ENCODE results near the gene TBXAS1. TPM values are rescaled to one million over a fixed set of nuclear protein-coding genes. Genes with fewer than 3 reads are reported as not detected.

TBXAS1 gene
- total RNA-seq, 1 donor from 2014 or later: 5.0 TPM

GRCh38 chr7:140069298-140069949 is 240.4 kb downstream of the TBXAS1 start:
- ATAC-seq: no peak
- DNase-seq: no peak
- intact Hi-C loops (cut with micrococcal nuclease): no loop called here

Other genes with a start within 250 kb of the TBXAS1 start
- 103 TPM for gene HIPK2, start 51.3 kb upstream of the TBXAS1 start, total RNA-seq
- gene PARP12, start 233.7 kb downstream of the TBXAS1 start, total RNA-seq: 13.8 TPM

All from left ventricle myocardium superior (tissue), 1 donor.